ENCODE measurements around the gene DAAM2.

The DAAM2 gene

GRCh38 chr6:39791850-39792539 is at the start of gene DAAM2:
DAAM2 (plus strand) TSS chr6:39792376; CDS start chr6:39856303, 63,927 bp downstream.
- peak; percentile 38 for DNase-seq

- no peak for DNase-seq
These were observed 45.4 kb upstream of the DAAM2 start for GRCh38 chr6:39746795-39747194.

GRCh38 chr6:39752835-39753724 is 39.1 kb upstream of the DAAM2 start:
- DNase-seq: no peak

GRCh38 chr6:39753725-39754045 is 38.5 kb upstream of the DAAM2 start:
- DNase-seq: no peak

GRCh38 chr6:39754514-39755115 is 37.6 kb upstream of the DAAM2 start:
- DNase-seq: no peak

- DNase-seq: no peak
These were observed 36.9 kb upstream of the DAAM2 start for GRCh38 chr6:39755231-39755630.

GRCh38 chr6:39756582-39756981 is 35.6 kb upstream of the DAAM2 start:
- DNase-seq: no peak

GRCh38 chr6:39758905-39759605 is 33.1 kb upstream of the DAAM2 start:
- no peak for DNase-seq

- no peak for DNase-seq
These were observed 31.8 kb upstream of the DAAM2 start for GRCh38 chr6:39760226-39760952.

- DNase-seq: no peak
These were observed 26.6 kb upstream of the DAAM2 start for GRCh38 chr6:39765508-39766065.

GRCh38 chr6:39769012-39769411 is 23.2 kb upstream of the DAAM2 start:
- no peak for DNase-seq

GRCh38 chr6:39770446-39770845 is 21.7 kb upstream of the DAAM2 start:
- no peak for DNase-seq

- DNase-seq: no peak
These were observed 19.5 kb upstream of the DAAM2 start for GRCh38 chr6:39772559-39773273.

- no peak for DNase-seq
These were observed 18.4 kb upstream of the DAAM2 start for GRCh38 chr6:39773782-39774181.

GRCh38 chr6:39776581-39776980 is 15.6 kb upstream of the DAAM2 start:
- no peak for DNase-seq

- no peak for DNase-seq
These were observed 15.0 kb upstream of the DAAM2 start for GRCh38 chr6:39777218-39777617.

- no peak for DNase-seq
These were observed 14.5 kb upstream of the DAAM2 start for GRCh38 chr6:39777661-39778060.

GRCh38 chr6:39778581-39779255 is 13.5 kb upstream of the DAAM2 start:
- no peak for DNase-seq

GRCh38 chr6:39785281-39785680 is 6.9 kb upstream of the DAAM2 start:
- DNase-seq: no peak

GRCh38 chr6:39786649-39787048 is 5.5 kb upstream of the DAAM2 start:
- no peak for DNase-seq

- no peak for DNase-seq
These were observed 4.9 kb upstream of the DAAM2 start for GRCh38 chr6:39787322-39787721.
